NB4 (cell line): ENCODE measurements around the gene MTX3.

Source experiments
- CTCF ChIP-seq: IDR thresholded peaks from one replicate; pipeline ENCODE4 v1.5.1; 2012; ENCODE audit warnings: low read depth, low read length
- MYC ChIP-seq: IDR thresholded peaks from 2 replicates; pipeline ENCODE4 v1.6.1; 2011; ENCODE audit warnings: low read depth, low read length
- POLR2A ChIP-seq: IDR thresholded peaks from 2 replicates; pipeline ENCODE4 v1.6.1; 2011; ENCODE audit warnings: mild to moderate bottlenecking; ENCODE audit not compliant: insufficient read length; ENCODE audit errors: extremely low read depth

- TF ChIP-seq CTCF = no peak
- no peak for TF ChIP-seq MYC
- TF ChIP-seq POLR2A = no peak
Observed at GRCh38 chr5:80037366-80037765, 46.3 kb upstream of the MTX3 start.
